Suprapubic skin (tissue), 4 donors: ENCODE data around the gene TMEM212. TPM values are rescaled to one million over a fixed set of nuclear protein-coding genes. Genes with fewer than 3 reads are reported as not detected.
"Not testable (repeated sequence)": the region's sequence is repeated elsewhere in the genome, so short reads cannot be mapped to it uniquely, and the experiment has no call there.

Source experiments
- DNase-seq, 2 donors: peaks; one replicate each; pipeline ENCODE4 v3.0.0-alpha.2; 2019; ENCODE audit warnings: low spot score in 2 of 2
- H3K27ac ChIP-seq: fragments of 200-600 bp; sonication (generic); one replicate; pipeline ENCODE4 v1.5.1; 2019
- H3K27me3 ChIP-seq: fragments of 200-600 bp; sonication (generic); one replicate; pipeline ENCODE4 v1.5.1; 2019
- H3K36me3 ChIP-seq: fragments of 200-600 bp; sonication (generic); one replicate; pipeline ENCODE4 v1.5.1; 2019
- H3K4me1 ChIP-seq: fragments of 200-600 bp; sonication (generic); one replicate; pipeline ENCODE4 v1.5.1; 2019
- H3K4me3 ChIP-seq: fragments of 200-600 bp; sonication (generic); one replicate; pipeline ENCODE4 v1.5.1; 2019; ENCODE audit warnings: mild to moderate bottlenecking
- H3K9me3 ChIP-seq: fragments of 200-600 bp; sonication (generic); one replicate; pipeline ENCODE4 v1.5.1; 2019
- EP300 ChIP-seq: sonication (generic); formaldehyde crosslinking; IDR thresholded peaks from one replicate; pipeline ENCODE4 v1.6.1; 2017; ENCODE audit warnings: antibody characterized with exemption
- POLR2A ChIP-seq, 2 donors: fragments of 450-650 bp; IDR thresholded peaks; one replicate each; pipeline ENCODE4 v1.6.1; 2017; ENCODE audit warnings: antibody characterized with exemption in 2 of 2, mild to moderate bottlenecking in 2 of 2, moderate library complexity in 2 of 2
- POLR2AphosphoS5 ChIP-seq, 3 donors: sonication (generic); formaldehyde crosslinking; IDR thresholded peaks; one replicate each; pipeline ENCODE4 v1.6.1; 2017; ENCODE audit warnings: antibody characterized with exemption in 3 of 3
- WGBS: methylation state at CpG from one replicate; pipeline ENCODE4 v1.1.5; 2018; 5-methylcytosine and 5-hydroxymethylcytosine counted together
- total RNA-seq, 4 donors: library from RNA; depleted of rRNA; stranded (reverse); fragments of >200 nt; gene quantifications; one replicate each; pipeline ENCODE4 v1.1.0, GENCODE V29; 2016
- TF ChIP-seq, protein P1 (sequence below), 2 donors: fragments of 200-600 bp in 1 of 2; fragments of 450-650 bp in 1 of 2; sonication (generic) in 1 of 2; IDR thresholded peaks; one replicate each; pipeline ENCODE4 v1.5.1; 2016 to 2019; ENCODE audit warnings: antibody characterized with exemption in 2 of 2, mild to moderate bottlenecking in 1 of 2, moderate library complexity in 1 of 2

TMEM212 gene
- total RNA-seq, 4 donors from 2014 or later = not detected

DNA sequence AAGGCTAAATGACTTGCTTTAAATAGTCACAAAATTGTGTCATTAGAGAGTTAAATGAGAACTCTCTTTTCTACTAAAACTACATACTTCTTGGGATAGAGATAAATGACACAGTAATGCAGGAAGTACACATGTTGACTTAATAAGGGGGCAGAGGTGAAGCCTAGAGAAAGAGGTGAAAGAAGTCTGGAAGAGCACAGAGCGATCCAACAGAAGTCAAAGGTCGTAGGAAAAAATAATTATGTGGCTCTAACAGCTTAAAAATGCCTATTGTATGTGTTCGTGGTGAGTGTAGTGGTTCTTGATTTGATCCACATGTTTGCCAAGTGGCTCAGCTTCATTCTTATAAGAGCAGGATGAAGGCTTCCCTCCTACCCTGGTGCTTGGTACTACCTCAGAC, 61.7 kb downstream of the TMEM212 start:
- DNase-seq = no peak
- 78% methylated on average over 3 of the region's 3 CpGs for WGBS
- Histone ChIP-seq H3K4me1 (no peaks in the 10 kb centered on the region), H3K36me3 (no peaks in the 10 kb centered on the region), H3K4me3 (no peak overlapping the region), H3K27ac (no peak overlapping the region), H3K27me3 (no peaks in the 10 kb centered on the region), H3K9me3 (no peaks in the 10 kb centered on the region)
- TF ChIP-seq, protein P1, sequence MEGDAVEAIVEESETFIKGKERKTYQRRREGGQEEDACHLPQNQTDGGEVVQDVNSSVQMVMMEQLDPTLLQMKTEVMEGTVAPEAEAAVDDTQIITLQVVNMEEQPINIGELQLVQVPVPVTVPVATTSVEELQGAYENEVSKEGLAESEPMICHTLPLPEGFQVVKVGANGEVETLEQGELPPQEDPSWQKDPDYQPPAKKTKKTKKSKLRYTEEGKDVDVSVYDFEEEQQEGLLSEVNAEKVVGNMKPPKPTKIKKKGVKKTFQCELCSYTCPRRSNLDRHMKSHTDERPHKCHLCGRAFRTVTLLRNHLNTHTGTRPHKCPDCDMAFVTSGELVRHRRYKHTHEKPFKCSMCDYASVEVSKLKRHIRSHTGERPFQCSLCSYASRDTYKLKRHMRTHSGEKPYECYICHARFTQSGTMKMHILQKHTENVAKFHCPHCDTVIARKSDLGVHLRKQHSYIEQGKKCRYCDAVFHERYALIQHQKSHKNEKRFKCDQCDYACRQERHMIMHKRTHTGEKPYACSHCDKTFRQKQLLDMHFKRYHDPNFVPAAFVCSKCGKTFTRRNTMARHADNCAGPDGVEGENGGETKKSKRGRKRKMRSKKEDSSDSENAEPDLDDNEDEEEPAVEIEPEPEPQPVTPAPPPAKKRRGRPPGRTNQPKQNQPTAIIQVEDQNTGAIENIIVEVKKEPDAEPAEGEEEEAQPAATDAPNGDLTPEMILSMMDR (IDR thresholded peaks at IDR 0.05) = no peak
- no peak for TF ChIP-seq POLR2A (IDR thresholded peaks at IDR 0.05)
- no peak for TF ChIP-seq EP300
- no peak for TF ChIP-seq POLR2AphosphoS5 (IDR thresholded peaks at IDR 0.05)

DNA sequence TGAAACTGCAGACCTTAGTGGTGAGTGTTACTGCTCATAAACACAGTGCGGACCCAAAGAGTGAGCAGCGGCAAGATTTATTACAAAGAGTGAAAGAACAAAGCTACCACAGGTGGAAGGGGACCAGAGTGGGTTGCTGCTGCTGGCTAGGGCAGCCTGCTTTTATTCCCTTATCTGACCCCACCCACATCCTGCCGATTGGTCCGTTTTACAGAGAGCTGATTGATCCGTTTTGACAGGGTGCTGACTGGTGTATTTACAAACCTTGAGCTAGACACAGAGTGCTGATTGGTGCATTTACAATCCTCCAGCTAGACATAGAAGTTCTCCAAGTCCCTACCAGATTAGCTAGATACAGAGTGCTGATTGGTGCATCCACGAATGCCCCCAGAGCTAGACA, 63.4 kb downstream of the TMEM212 start:
- WGBS = 92% methylated on average over 5 of the region's 6 CpGs
- not testable (repeated sequence) for H3K27ac ChIP-seq, H3K4me1 ChIP-seq, H3K36me3 ChIP-seq, H3K9me3 ChIP-seq, H3K4me3 ChIP-seq, DNase-seq, H3K27me3 ChIP-seq

DNA sequence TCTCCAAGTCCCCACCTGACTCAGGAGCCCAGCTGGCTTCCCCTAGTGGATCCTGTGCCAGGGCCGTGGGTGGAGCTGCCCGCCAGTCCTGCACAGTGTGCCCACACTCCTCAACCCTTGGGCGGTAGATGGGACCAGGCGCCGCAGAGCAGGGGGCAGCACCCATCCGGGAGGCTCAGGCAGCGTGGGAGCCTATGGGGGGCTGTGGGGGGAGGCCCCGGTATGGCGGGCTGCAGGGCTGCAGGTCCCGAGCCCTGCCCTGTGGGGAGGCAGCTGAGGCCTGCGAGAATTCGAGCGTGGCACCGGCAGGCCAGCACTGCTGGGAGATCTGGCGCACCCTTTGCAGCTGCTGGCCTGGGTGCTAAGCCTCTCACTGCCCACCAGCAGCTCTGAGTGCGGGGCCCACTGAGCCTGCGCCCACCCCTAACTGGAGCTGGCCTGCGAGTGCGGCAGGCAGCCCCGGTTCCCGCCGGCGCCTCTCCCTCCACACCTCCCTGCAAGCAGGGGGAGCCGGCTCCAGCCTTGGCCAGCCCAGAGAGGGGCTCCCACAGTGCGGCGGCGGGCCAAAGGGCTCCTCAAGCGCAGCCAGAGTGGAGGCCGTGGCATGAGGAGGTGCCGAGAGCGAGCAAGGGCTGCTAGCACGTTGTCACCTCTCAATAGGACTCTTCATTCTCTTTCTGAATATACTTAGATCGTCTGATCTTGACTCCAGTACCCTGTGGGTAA, 64.0 kb downstream of the TMEM212 start:
- no peak overlapping the region for H3K4me3 ChIP-seq
- H3K9me3 ChIP-seq = no peaks in the 10 kb centered on the region
- H3K27me3 ChIP-seq = no peaks in the 10 kb centered on the region
- H3K4me1 ChIP-seq = no peaks in the 10 kb centered on the region
- no peaks in the 10 kb centered on the region for H3K36me3 ChIP-seq
- H3K27ac ChIP-seq = no peak overlapping the region
- 92% methylated on average over 10 of the region's 33 CpGs for WGBS
- TF ChIP-seq, protein P1 (IDR thresholded peaks at IDR 0.05) = no peak
- TF ChIP-seq EP300 = no peak
- DNase-seq = no peak

DNA sequence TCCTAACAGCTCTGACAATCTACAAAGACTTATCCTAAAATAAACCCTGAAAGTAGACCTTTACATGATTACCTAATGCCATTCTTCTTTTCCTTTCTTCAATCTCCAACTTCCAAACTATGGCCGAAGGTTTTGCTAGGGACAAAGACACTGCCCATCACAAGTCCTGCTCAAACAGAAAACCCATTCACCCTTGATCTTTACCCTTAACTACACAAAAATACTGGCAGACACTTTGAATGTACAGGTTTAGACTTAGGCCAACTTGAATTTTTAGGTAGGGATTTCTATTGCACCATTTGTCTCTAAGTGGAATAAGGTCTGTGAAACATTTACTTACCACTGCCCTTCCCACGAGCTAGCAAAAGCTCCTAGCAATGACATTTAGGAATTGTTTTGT, 64.6 kb downstream of the TMEM212 start:
- WGBS = 77% methylated on average over 2 of the region's 2 CpGs
- Histone ChIP-seq H3K4me1 (no peaks in the 10 kb centered on the region), H3K4me3 (no peak overlapping the region), H3K27me3 (no peaks in the 10 kb centered on the region), H3K27ac (no peak overlapping the region), H3K9me3 (no peaks in the 10 kb centered on the region), H3K36me3 (no peaks in the 10 kb centered on the region)
- no peak for DNase-seq
- TF ChIP-seq, protein P1 (IDR thresholded peaks at IDR 0.05) = no peak
- TF ChIP-seq POLR2A (IDR thresholded peaks at IDR 0.05) (no peak), POLR2AphosphoS5 (IDR thresholded peaks at IDR 0.05) (no peak), EP300 (no peak)

DNA sequence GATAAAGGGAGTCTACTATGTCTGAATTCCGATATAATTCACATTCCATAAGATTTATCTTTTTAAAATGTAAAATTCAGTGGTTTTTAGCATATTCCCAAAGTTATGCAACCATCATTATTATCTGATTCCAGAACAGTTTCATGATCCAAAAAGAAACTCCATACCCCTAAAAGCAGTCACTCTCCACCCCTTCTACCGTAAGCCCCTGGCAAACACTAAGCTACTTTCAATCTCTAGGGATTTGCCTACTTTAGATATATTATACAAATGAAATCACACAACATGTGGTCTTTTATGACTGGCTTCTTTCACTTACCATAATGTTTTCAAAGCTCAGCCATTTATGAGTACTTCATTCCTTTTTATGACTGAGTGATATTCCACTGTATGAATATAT, 65.6 kb downstream of the TMEM212 start:
- WGBS = 78% methylated on average over 2 of the region's 2 CpGs
- Histone ChIP-seq H3K9me3 (no peaks in the 10 kb centered on the region), H3K4me1 (no peaks in the 10 kb centered on the region), H3K36me3 (no peaks in the 10 kb centered on the region), H3K27ac (no peak overlapping the region), H3K4me3 (no peak overlapping the region), H3K27me3 (no peaks in the 10 kb centered on the region)
- DNase-seq = no peak
- TF ChIP-seq POLR2AphosphoS5 (IDR thresholded peaks at IDR 0.05) (no peak), POLR2A (IDR thresholded peaks at IDR 0.05) (no peak), EP300 (no peak)
- TF ChIP-seq, protein P1 (IDR thresholded peaks at IDR 0.05) = no peak

Other genes with a start within 250 kb of the TMEM212 start
- 10 to 100 TPM; 49.0 to 66.0 (median 55.1) TPM for gene PLD1, start 32.9 kb upstream of the TMEM212 start, total RNA-seq
- gene FNDC3B, start 196.2 kb downstream of the TMEM212 start, total RNA-seq = 10 to 100 TPM; 23.9 to 61.9 (median 37.0) TPM